GM18873 (cell line): Measurements from ENCODE around the gene CERS2.

Source experiments
- ATAC-seq: cut with Tn5 transposase; IDR thresholded peaks from one replicate; pipeline ENCODE4 v1.9.1; 2021; ENCODE audit warnings: mild to moderate bottlenecking, moderate library complexity, moderate number of reproducible peaks; ENCODE audit not compliant: unreplicated experiment, low FRiP score

Gene CERS2

DNA sequence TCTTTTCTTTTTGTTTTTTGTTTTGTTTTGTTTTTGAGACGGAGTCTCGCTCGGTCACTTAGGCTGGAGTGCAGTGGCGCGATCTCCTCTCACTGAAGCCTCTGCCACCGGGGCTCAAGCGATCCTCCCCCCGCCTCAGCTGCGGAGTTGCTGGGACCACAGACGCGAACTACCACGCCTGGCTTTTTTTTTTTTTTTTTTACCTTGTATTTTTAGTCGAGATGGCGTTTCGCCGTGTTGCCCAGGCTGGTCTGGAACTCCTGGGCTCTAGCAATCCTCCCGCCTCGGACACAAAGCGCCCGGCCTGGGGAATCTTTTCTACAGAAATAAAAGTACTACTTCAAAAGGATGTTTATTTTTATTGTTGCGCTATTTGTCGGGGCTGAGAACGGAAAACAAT lies 49.6 kb downstream of the CERS2 start:
- ATAC-seq: no peak

DNA sequence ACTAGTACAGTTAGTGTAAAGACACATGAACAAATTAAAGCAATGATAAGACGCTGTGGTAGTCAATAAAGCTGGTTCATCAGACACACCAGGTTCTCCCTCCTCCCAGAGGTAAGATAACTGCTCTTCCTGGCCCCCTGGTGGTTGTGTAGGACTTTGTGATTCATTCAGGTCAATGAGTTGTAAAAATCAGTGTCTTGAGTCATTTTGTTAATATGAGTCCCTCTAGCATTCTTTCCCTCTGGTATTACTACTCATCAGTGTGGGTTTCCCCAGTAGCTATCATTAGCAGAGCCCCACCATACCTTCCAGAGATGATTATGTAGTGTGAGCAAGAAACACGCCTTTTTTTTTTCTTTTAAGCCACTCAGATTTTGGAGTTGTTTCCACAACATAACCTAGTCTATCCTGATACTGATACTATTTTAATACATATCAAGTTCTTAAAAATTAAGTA lies 52.1 kb downstream of the CERS2 start:
- peak; percentile 53 for ATAC-seq

DNA sequence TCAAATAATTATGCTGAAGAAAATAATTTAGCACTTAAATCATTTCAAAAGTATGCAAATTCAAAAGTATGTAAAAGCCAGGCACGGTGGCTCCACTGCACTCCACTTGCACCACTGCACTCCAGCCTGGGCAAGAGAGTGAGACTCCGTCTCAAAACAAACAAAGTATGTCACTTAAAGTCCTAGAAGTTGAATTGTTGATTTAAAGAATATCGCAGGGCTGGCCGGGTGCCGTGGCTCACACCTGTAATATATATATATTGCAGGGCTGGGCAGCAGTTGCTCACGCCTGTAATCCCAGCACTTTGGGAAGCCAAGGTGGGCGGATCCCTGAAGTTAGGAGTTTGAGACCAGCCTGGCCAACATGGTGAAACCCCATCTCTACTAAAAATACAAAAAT lies 57.2 kb downstream of the CERS2 start:
- ATAC-seq: no peak
